IMR-90 (cell line): Measurements from ENCODE around the gene ZNF407.

Source experiments
- BHLHE40 ChIP-seq: fragments of 150-350 bp; IDR thresholded peaks from 2 replicates; pipeline ENCODE4 v1.6.1; 2016; ENCODE audit warnings: mild to moderate bottlenecking, low read depth, low read length
- CEBPB ChIP-seq: IDR thresholded peaks from 2 replicates; pipeline ENCODE4 v1.6.1; 2012; ENCODE audit warnings: low read depth, low read length, improper control_type of control experiment
- CTCF ChIP-seq: conservative IDR thresholded peaks from 2 replicates; pipeline ENCODE4 v1.5.1; 2012; ENCODE audit warnings: mild to moderate bottlenecking, low read depth, low read length, improper control_type of control experiment
- POLR2A ChIP-seq: IDR thresholded peaks from 2 replicates; pipeline ENCODE4 v1.6.1; 2012; ENCODE audit warnings: mild to moderate bottlenecking, low read depth, low read length
- RAD21 ChIP-seq: IDR thresholded peaks from 2 replicates; pipeline ENCODE4 v1.6.1; 2012; ENCODE audit warnings: low read length, improper control_type of control experiment
- RFX5 ChIP-seq: IDR thresholded peaks from 2 replicates; pipeline ENCODE4 v1.8.0; 2012; ENCODE audit warnings: low read depth, mild to moderate bottlenecking, low read length, moderate library complexity
- SMC3 ChIP-seq: fragments of 150-350 bp; IDR thresholded peaks from 2 replicates; pipeline ENCODE4 v1.6.1; 2016; ENCODE audit warnings: low read depth, mild to moderate bottlenecking, antibody characterized with exemption, low read length, moderate library complexity
- TF ChIP-seq, protein P1 (sequence below): fragments of 150-350 bp; IDR thresholded peaks from 2 replicates; pipeline ENCODE4 v1.6.1; 2017; ENCODE audit warnings: mild to moderate bottlenecking, antibody characterized with exemption, low read length, low read depth
- TF ChIP-seq, protein P2 (sequence below): fragments of 150-350 bp; IDR thresholded peaks from 2 replicates; pipeline ENCODE4 v1.6.1; 2016; ENCODE audit warnings: low read depth, mild to moderate bottlenecking, low read length, moderate library complexity, borderline replicate concordance

- TF ChIP-seq CTCF: no peak
- no peak for TF ChIP-seq POLR2A
- TF ChIP-seq, protein P1, sequence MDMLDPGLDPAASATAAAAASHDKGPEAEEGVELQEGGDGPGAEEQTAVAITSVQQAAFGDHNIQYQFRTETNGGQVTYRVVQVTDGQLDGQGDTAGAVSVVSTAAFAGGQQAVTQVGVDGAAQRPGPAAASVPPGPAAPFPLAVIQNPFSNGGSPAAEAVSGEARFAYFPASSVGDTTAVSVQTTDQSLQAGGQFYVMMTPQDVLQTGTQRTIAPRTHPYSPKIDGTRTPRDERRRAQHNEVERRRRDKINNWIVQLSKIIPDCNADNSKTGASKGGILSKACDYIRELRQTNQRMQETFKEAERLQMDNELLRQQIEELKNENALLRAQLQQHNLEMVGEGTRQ: no peak
- TF ChIP-seq BHLHE40: no peak
- no peak for TF ChIP-seq RFX5
- TF ChIP-seq CEBPB: no peak
- TF ChIP-seq RAD21: no peak
- TF ChIP-seq SMC3: no peak
- TF ChIP-seq, protein P2, sequence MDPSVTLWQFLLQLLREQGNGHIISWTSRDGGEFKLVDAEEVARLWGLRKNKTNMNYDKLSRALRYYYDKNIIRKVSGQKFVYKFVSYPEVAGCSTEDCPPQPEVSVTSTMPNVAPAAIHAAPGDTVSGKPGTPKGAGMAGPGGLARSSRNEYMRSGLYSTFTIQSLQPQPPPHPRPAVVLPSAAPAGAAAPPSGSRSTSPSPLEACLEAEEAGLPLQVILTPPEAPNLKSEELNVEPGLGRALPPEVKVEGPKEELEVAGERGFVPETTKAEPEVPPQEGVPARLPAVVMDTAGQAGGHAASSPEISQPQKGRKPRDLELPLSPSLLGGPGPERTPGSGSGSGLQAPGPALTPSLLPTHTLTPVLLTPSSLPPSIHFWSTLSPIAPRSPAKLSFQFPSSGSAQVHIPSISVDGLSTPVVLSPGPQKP: no peak
Observed at GRCh38 chr18:74582642-74583041, 15.0 kb upstream of the ZNF407 start.
